ENCODE measurements around the gene GOLM1. TPM values are rescaled to one million over a fixed set of nuclear protein-coding genes. Genes with fewer than 3 reads are reported as not detected.

Gene GOLM1
- total and polyA plus RNA-seq, 2 of the 8 experiments (the other 6 are each of a cell fraction or from before 2014, with no cell fraction given) = 45.9 to 88.9 TPM

- no peak overlapping the region for H2BK12ac ChIP-seq (ENCODE audit: low read depth, low read length)
- no peaks in the 10 kb centered on the region for H4K20me1 ChIP-seq (replicated peaks in 1 of 2; ENCODE audit: control insufficient read depth in 1 of 2, insufficient read depth in 2 of 2, low read length in 2 of 2)
- no peak overlapping the region for H3K4ac ChIP-seq (replicated peaks; ENCODE audit: insufficient read length, low read depth, low read length)
- no peaks in the 10 kb centered on the region for H3K4me1 ChIP-seq (replicated peaks in 1 of 4; ENCODE audit: control insufficient read depth in 3 of 4, insufficient read depth in 4 of 4, low read length in 3 of 4)
- no peaks in the 10 kb centered on the region for H3K79me2 ChIP-seq (ENCODE audit: control insufficient read depth in 1 of 2, insufficient read depth in 2 of 2, low read length in 2 of 2)
- no peak overlapping the region for H2AK5ac ChIP-seq (ENCODE audit: low read depth, low read length)
- no peaks in the 10 kb centered on the region for H3K79me1 ChIP-seq (ENCODE audit: low read depth, low read length)
- no peak overlapping the region for H4K8ac ChIP-seq (ENCODE audit: extremely low read depth, insufficient read depth, low read length)
- H3K9ac ChIP-seq (replicated peaks in 1 of 4; ENCODE audit: extremely low read depth in 1 of 4, low read depth in 3 of 4, low read length in 3 of 4) = no peak overlapping the region
- ChIA-PET POLR2A (ENCODE audit: partially characterized antibody) (interaction anchor here (1.0 kb wide), 1 partner anchor 53 kb away, joined by 4 read pairs; no protein-coding TSS in a partner anchor), CTCF (ENCODE audit: partially characterized antibody) (interaction anchor here (2.0 kb wide), 1 partner anchor 11 kb away, joined by 6 read pairs; no protein-coding TSS in a partner anchor)
- H3K36me3 ChIP-seq (ENCODE audit: control insufficient read depth in 2 of 4, insufficient read depth in 4 of 4, low read length in 3 of 4) = peaks cover 3 to 72% (median 29%) of the 10 kb centered on the region in 4 experiments; a peak in 7 of 8 replicates
- no peak overlapping the region for H2BK15ac ChIP-seq (ENCODE audit: low read length)
- H3K4me3 ChIP-seq (ENCODE audit: extremely low read depth in 1 of 4, insufficient read depth in 2 of 4, low read depth in 3 of 4, low read length in 4 of 4) = no peak overlapping the region
- H3K27ac ChIP-seq (ENCODE audit: low read depth, low read length) = no peak overlapping the region
- H2BK5ac ChIP-seq (ENCODE audit: low read depth, low read length) = no peak overlapping the region
- no peak overlapping the region for H3K4me2 ChIP-seq (ENCODE audit: insufficient read depth in 1 of 2, low read depth in 2 of 2, low read length in 2 of 2)
- 88% methylated on average over 2 of the region's 2 CpGs; no CpG with 5 or more reads in 1 of the 2 experiments for WGBS, 2 experiments (ENCODE audit: extremely low coverage in 1 of 2, insufficient coverage in 1 of 2, insufficient read length in 1 of 2, insufficient replicate concordance in 2 of 2, low coverage in 1 of 2, low lambda C conversion rate in 2 of 2, missing lambda C conversion rate in 1 of 2)
- no peak overlapping the region for H2AFZ ChIP-seq (ENCODE audit: low read length)
- FAIRE-seq = no peak
- DNase-seq (ENCODE audit: low read depth in 1 of 2, low spot score in 2 of 2) = no peak
- H2BK20ac ChIP-seq (ENCODE audit: low read length) = no peak overlapping the region
- no peaks in the 10 kb centered on the region for H3K27me3 ChIP-seq (replicated peaks in 1 of 4; ENCODE audit: control insufficient read depth in 3 of 4, extremely low read depth in 1 of 4, insufficient read depth in 3 of 4, low read length in 3 of 4)
- no peak overlapping the region for H2BK120ac ChIP-seq (replicated peaks; ENCODE audit: low read depth, low read length)
- no peak overlapping the region for H3K18ac ChIP-seq (ENCODE audit: extremely low read depth, low read length)
- H3K14ac ChIP-seq (ENCODE audit: insufficient read length) = no peak overlapping the region
- no peak overlapping the region for H3K23ac ChIP-seq (ENCODE audit: insufficient read length)
- peaks cover 0 to 8% of the 10 kb centered on the region in 2 experiments; a peak in 2 of 4 replicates for H3K9me3 ChIP-seq (ENCODE audit: insufficient read depth in 2 of 2, low read depth in 1 of 2, low read length in 1 of 2)
- H4K5ac ChIP-seq (ENCODE audit: insufficient read length, low read depth, low read length) = no peak overlapping the region
- H3K23me2 ChIP-seq (ENCODE audit: low read depth, low read length) = no peaks in the 10 kb centered on the region
- no peak overlapping the region for H3K56ac ChIP-seq (replicated peaks; ENCODE audit: insufficient read length, low read depth, low read length)
- H4K91ac ChIP-seq (replicated peaks; ENCODE audit: insufficient read length, low read length) = no peak overlapping the region
- TF ChIP-seq CHD1 (IDR thresholded peaks at IDR 0.05; ENCODE audit: low read depth, low read length) (no peak), RXRA (IDR thresholded peaks at IDR 0.05; ENCODE audit: insufficient read depth, low read depth, low read length) (no peak), CHD2 (IDR thresholded peaks at IDR 0.05; ENCODE audit: low read length) (no peak), E2F6 (IDR thresholded peaks at IDR 0.05) (no peak), EGR1 (IDR thresholded peaks at IDR 0.05; ENCODE audit: borderline replicate concordance, low read depth, low read length) (no peak), GTF2F1 (IDR thresholded peaks at IDR 0.05; ENCODE audit: borderline replicate concordance, low read depth, low read length) (no peak), RNF2 (IDR thresholded peaks at IDR 0.05; ENCODE audit: borderline replicate concordance, low read depth, low read length, missing control alignments, poor library complexity, severe bottlenecking) (no peak), TCF12 (IDR thresholded peaks at IDR 0.05; ENCODE audit: low read depth, low read length) (no peak), TAF1 (IDR thresholded peaks at IDR 0.05; ENCODE audit: low read depth, low read length) (no peak), RBBP5 (IDR thresholded peaks at IDR 0.05; ENCODE audit: borderline replicate concordance, low read depth, low read length) (no peak), SP2 (IDR thresholded peaks at IDR 0.05; ENCODE audit: low read length) (no peak), JUND (IDR thresholded peaks at IDR 0.05; ENCODE audit: low read length) (no peak), CEBPB (IDR thresholded peaks at IDR 0.05; ENCODE audit: low read depth, low read length) (no peak), CBX5 (IDR thresholded peaks at IDR 0.05; ENCODE audit: low read depth, low read length) (no peak)
Measured at GRCh38 chr9:86009133-86009532, 90.2 kb downstream of the GOLM1 start.
